PC-3 (cell line): ENCODE results near the gene IL17RA.

ENCODE experiments used
- EZH2 ChIP-seq: fragments of 300-600 bp; sonication (generic); IDR thresholded peaks from one replicate; pipeline ENCODE4 v1.6.1; 2017; ENCODE audit warnings: antibody characterized with exemption, mild to moderate bottlenecking, low read length; ENCODE audit not compliant: unreplicated experiment
- EZH2phosphoT487 ChIP-seq: fragments of 300-600 bp; sonication (generic); IDR thresholded peaks from 2 replicates; pipeline ENCODE4 v1.6.1; 2018; ENCODE audit warnings: mild to moderate bottlenecking, antibody characterized with exemption, low read length, borderline replicate concordance
- TF ChIP-seq, protein P1 (sequence below): fragments of 300-600 bp; sonication (generic); conservative IDR thresholded peaks from 2 replicates; pipeline ENCODE4 v1.5.1; 2017; ENCODE audit warnings: antibody characterized with exemption, low read depth, mild to moderate bottlenecking, low read length

DNA sequence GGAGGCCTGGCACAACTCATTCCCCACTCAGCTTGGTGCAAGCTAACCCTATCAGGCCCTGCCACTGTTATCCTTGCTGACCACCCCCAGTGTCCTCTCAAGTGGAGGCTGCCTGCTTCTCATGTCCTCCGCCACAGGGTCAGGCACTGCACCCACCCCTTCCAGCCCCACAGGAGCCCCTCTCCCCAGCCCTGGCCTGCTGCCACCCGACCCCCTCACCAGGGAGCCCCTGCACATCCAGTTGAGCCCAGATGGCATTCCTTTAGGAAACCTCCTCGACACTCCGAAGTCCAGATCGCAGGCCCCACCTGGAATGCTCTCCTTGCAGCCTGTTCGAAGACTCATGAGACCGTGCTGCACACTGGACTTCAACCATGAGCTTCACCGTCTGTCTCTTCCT is 28.0 kb upstream of the IL17RA start:
- TF ChIP-seq EZH2phosphoT487 = no peak
- TF ChIP-seq, protein P1, sequence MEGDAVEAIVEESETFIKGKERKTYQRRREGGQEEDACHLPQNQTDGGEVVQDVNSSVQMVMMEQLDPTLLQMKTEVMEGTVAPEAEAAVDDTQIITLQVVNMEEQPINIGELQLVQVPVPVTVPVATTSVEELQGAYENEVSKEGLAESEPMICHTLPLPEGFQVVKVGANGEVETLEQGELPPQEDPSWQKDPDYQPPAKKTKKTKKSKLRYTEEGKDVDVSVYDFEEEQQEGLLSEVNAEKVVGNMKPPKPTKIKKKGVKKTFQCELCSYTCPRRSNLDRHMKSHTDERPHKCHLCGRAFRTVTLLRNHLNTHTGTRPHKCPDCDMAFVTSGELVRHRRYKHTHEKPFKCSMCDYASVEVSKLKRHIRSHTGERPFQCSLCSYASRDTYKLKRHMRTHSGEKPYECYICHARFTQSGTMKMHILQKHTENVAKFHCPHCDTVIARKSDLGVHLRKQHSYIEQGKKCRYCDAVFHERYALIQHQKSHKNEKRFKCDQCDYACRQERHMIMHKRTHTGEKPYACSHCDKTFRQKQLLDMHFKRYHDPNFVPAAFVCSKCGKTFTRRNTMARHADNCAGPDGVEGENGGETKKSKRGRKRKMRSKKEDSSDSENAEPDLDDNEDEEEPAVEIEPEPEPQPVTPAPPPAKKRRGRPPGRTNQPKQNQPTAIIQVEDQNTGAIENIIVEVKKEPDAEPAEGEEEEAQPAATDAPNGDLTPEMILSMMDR = no peak
- no peak for TF ChIP-seq EZH2
